Activated CD4-positive, alpha-beta memory T cell treated with anti-CD3 and anti-CD28 coated beads for 36 hours (primary cell): ENCODE measurements around the gene OR1F1. TPM values are rescaled to one million over a fixed set of nuclear protein-coding genes. Genes with fewer than 3 reads are reported as not detected.

Experiments
- CTCF ChIA-PET: fragments of 350-600 bp; sonication (Branson Sonifier 250); formaldehyde crosslinking; loops from one replicate; lab custom pipeline; 2021; ENCODE audit warnings: antibody characterized with exemption, inconsistent platforms; lab: Charles Lee
- POLR2A ChIA-PET: fragments of 350-600 bp; sonication (Branson Sonifier 250); formaldehyde crosslinking; loops from one replicate; lab custom pipeline; 2021; ENCODE audit warnings: antibody characterized with exemption; lab: Charles Lee
- DNase-seq: peaks from one replicate; pipeline ENCODE4 v3.0.0-alpha.2; 2020
- H3K27ac Mint-ChIP-seq: one replicate; pipeline ENCODE4 v1.8.0; 2021; ENCODE audit warnings: mixed read lengths
- H3K27me3 Mint-ChIP-seq: one replicate; pipeline ENCODE4 v1.8.0; 2021; ENCODE audit warnings: mixed read lengths
- H3K36me3 Mint-ChIP-seq: one replicate; pipeline ENCODE4 v1.8.0; 2021; ENCODE audit warnings: mixed read lengths
- H3K4me1 Mint-ChIP-seq: one replicate; pipeline ENCODE4 v1.8.0; 2021; ENCODE audit warnings: low read depth, mixed read lengths
- H3K4me3 Mint-ChIP-seq: one replicate; pipeline ENCODE4 v1.8.0; 2021; ENCODE audit warnings: mild to moderate bottlenecking, mixed read lengths
- H3K9me3 Mint-ChIP-seq: one replicate; pipeline ENCODE4 v1.8.0; 2021; ENCODE audit warnings: mixed read lengths
- intact Hi-C: fragments of 100-400 bp; cut with micrococcal nuclease; formaldehyde crosslinking; loops from one replicate; pipeline ENCODE4 v1.15.1; 2023
- total RNA-seq, 2 experiments: library from RNA; stranded (reverse); gene quantifications; one replicate each; pipeline ENCODE4 v1.2.3, GENCODE V29; 2021

Gene OR1F1
- total RNA-seq, 2 experiments from 2014 or later = not detected

GRCh38 chr16:3207086-3207953, 19.3 kb downstream of the OR1F1 start:
- ChIA-PET CTCF (no interaction called here), POLR2A (interaction anchor here (0.6 kb wide), 1 partner anchor 164 kb away, joined by 5 read pairs; no protein-coding TSS in a partner anchor)
- no peak for DNase-seq
- H3K4me1 Mint-ChIP-seq = peaks cover 9% of the 10 kb centered on the region
- no peak overlapping the region for H3K27ac Mint-ChIP-seq
- no peak overlapping the region for H3K4me3 Mint-ChIP-seq
- intact Hi-C loops = no loop called here
- peaks cover 2% of the 10 kb centered on the region for H3K27me3 Mint-ChIP-seq
- H3K9me3 Mint-ChIP-seq = peaks cover 16% of the 10 kb centered on the region
- peaks cover 12% of the 10 kb centered on the region for H3K36me3 Mint-ChIP-seq

DNA sequence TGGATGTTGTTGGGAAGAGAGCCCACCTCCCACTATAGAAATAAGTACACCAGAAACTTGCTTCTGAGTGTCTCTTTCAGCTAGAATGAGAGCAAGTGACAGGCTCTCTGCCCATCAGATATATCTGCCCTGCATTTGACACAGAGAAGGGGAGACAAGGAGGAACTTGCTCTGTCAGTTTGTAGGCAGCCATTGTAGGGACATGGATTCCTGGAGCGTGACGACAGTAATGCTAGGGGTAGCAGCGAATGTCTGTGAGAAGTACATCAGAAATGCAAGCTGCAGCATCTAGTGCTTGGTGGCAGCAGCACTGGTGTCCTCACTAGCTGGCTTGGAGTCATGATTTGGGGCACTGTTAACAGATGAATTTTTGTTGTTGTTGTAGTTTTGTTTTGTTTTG, 24.0 kb downstream of the OR1F1 start:
- H3K27ac Mint-ChIP-seq = no peak overlapping the region
- H3K4me1 Mint-ChIP-seq = peaks cover 41% of the 10 kb centered on the region
- peaks cover 15% of the 10 kb centered on the region for H3K36me3 Mint-ChIP-seq
- no peaks in the 10 kb centered on the region for H3K27me3 Mint-ChIP-seq
- CTCF ChIA-PET = no interaction called here
- H3K4me3 Mint-ChIP-seq = no peak overlapping the region
- POLR2A ChIA-PET = no interaction called here
- intact Hi-C loops = no loop called here
- DNase-seq = no peak
- peaks cover 12% of the 10 kb centered on the region for H3K9me3 Mint-ChIP-seq

DNA sequence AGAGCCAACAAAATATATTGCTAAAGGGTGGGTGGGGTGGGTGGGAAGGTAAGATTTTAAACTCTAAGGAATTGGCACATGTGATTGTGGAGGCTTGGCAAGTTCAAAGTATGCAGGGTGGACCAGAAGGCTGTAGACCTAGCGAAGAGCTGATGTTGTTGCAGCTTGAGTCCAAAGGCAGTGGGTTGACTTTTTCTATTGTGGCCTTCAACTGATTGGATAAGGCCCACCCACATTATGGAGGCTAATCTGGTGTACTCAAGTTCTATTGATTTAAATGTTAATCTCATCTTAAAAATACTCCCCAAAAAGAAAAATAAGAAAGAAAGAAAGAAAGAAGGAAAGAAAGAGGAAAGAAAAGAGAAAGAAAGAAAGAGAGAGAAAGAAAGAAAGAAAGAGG, 24.6 kb downstream of the OR1F1 start:
- H3K27me3 Mint-ChIP-seq = no peaks in the 10 kb centered on the region
- H3K4me3 Mint-ChIP-seq = no peak overlapping the region
- POLR2A ChIA-PET = no interaction called here
- peaks cover 14% of the 10 kb centered on the region for H3K36me3 Mint-ChIP-seq
- peak overlapping the region; percentile 39 for H3K27ac Mint-ChIP-seq
- H3K9me3 Mint-ChIP-seq = peaks cover 10% of the 10 kb centered on the region
- peaks cover 39% of the 10 kb centered on the region for H3K4me1 Mint-ChIP-seq
- intact Hi-C loops = no loop called here
- CTCF ChIA-PET = no interaction called here
- no peak for DNase-seq

GRCh38 chr16:3214904-3215600, 27.0 kb downstream of the OR1F1 start:
- CTCF ChIA-PET = no interaction called here
- intact Hi-C loops = loop anchor here (1.0 to 5.0 kb wide), 5 partner anchors 24 to 242 kb away; no protein-coding TSS in a partner anchor
- no peaks in the 10 kb centered on the region for H3K27me3 Mint-ChIP-seq
- peak overlapping the region; percentile 99 for H3K27ac Mint-ChIP-seq
- peak; percentile 69 for DNase-seq
- H3K4me1 Mint-ChIP-seq = peaks cover 44% of the 10 kb centered on the region
- peaks cover 23% of the 10 kb centered on the region for H3K9me3 Mint-ChIP-seq
- H3K36me3 Mint-ChIP-seq = peaks cover 18% of the 10 kb centered on the region
- H3K4me3 Mint-ChIP-seq = peak overlapping the region; percentile 56
- POLR2A ChIA-PET = interaction anchor here (0.9 to 2.4 kb wide), 3 partner anchors 20 to 68 kb away, joined by 3 to 13 read pairs (median 8); partner anchors contain the start of genes ZNF200 and ZNF263

- Mint-ChIP-seq H3K27me3 (no peaks in the 10 kb centered on the region), H3K36me3 (peaks cover 18% of the 10 kb centered on the region), H3K4me3 (peak overlapping the region; percentile 56), H3K27ac (peak overlapping the region; percentile 99), H3K4me1 (peaks cover 41% of the 10 kb centered on the region), H3K9me3 (peaks cover 24% of the 10 kb centered on the region)
- DNase-seq = peak; percentile 60
- intact Hi-C loops = loop anchor here (1.0 to 5.0 kb wide), 6 partner anchors 20 to 242 kb away; partner anchors contain the start of gene ZNF200
- CTCF ChIA-PET = interaction anchor here (1.2 kb wide), 1 partner anchor 27 kb away, joined by 3 read pairs; no protein-coding TSS in a partner anchor
- POLR2A ChIA-PET = interaction anchor here (0.9 to 2.4 kb wide), 3 partner anchors 19 to 68 kb away, joined by 3 to 13 read pairs (median 8); partner anchors contain the start of genes ZNF200 and ZNF263
Measured at GRCh38 chr16:3215601-3216262, 27.7 kb downstream of the OR1F1 start.

- Mint-ChIP-seq H3K4me3 (peak overlapping the region; percentile 56), H3K27ac (peak overlapping the region; percentile 99), H3K36me3 (peaks cover 22% of the 10 kb centered on the region), H3K27me3 (no peaks in the 10 kb centered on the region), H3K9me3 (peaks cover 29% of the 10 kb centered on the region), H3K4me1 (peaks cover 41% of the 10 kb centered on the region)
- CTCF ChIA-PET = interaction anchor here (1.2 kb wide), 1 partner anchor 27 kb away, joined by 3 read pairs; no protein-coding TSS in a partner anchor
- POLR2A ChIA-PET = interaction anchor here (0.9 to 2.4 kb wide), 3 partner anchors 18 to 67 kb away, joined by 3 to 13 read pairs (median 8); partner anchors contain the start of genes ZNF200 and ZNF263
- DNase-seq = no peak
- intact Hi-C loops = loop anchor here (1.0 to 5.0 kb wide), 2 partner anchors 19 to 34 kb away; partner anchors contain the start of gene ZNF200
Measured at GRCh38 chr16:3216263-3216640, 28.2 kb downstream of the OR1F1 start.

DNA sequence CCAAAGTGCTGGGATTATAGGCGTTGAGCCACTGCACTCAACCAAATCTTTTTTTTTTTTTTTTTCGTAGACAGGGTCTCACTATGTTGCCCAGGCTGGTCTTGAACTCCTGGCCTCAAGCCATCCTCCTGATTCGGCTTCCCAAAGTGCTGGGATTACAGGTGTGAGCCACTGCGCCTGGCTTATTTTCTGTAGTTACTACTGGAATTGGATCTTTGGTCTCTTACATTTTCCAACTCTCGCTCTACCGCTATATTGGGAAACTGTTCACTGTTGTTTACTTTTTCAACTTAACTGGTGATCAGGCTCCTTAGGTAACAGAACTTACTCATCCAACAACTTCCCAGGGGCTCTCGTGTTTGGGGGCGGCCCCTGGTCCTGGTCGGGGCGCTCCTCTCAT, 32.8 kb downstream of the OR1F1 start:
- H3K36me3 Mint-ChIP-seq = peaks cover 62% of the 10 kb centered on the region
- peaks cover 65% of the 10 kb centered on the region for H3K9me3 Mint-ChIP-seq
- no peak overlapping the region for H3K27ac Mint-ChIP-seq
- intact Hi-C loops = no loop called here
- no peak overlapping the region for H3K4me3 Mint-ChIP-seq
- no peak for DNase-seq
- peaks cover 17% of the 10 kb centered on the region for H3K4me1 Mint-ChIP-seq
- ChIA-PET CTCF (no interaction called here), POLR2A (no interaction called here)
- H3K27me3 Mint-ChIP-seq = no peaks in the 10 kb centered on the region

GRCh38 chr16:3223913-3224515, 36.0 kb downstream of the OR1F1 start:
- intact Hi-C loops = no loop called here
- ChIA-PET POLR2A (no interaction called here), CTCF (no interaction called here)
- H3K4me1 Mint-ChIP-seq = no peaks in the 10 kb centered on the region
- peaks cover 74% of the 10 kb centered on the region for H3K36me3 Mint-ChIP-seq
- no peak overlapping the region for H3K4me3 Mint-ChIP-seq
- H3K9me3 Mint-ChIP-seq = peaks cover 75% of the 10 kb centered on the region
- no peaks in the 10 kb centered on the region for H3K27me3 Mint-ChIP-seq
- no peak overlapping the region for H3K27ac Mint-ChIP-seq
- DNase-seq = no peak

DNA sequence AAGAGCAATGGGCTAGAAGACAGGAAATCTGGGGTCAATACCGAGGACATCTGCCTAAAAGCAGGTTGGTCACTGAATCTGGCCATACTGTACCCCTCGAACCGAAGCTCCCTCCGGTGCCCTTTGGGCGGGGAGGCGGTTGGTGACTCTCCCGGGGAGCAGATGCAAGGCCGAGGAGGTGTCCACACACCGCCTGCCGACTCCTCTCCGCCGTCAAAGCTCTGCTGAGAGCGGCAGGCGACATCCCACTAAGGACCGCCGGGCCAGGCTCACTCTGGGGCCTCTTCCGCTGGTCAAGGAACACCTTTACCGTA, 46.5 kb downstream of the OR1F1 start:
- POLR2A ChIA-PET = interaction anchor here (1.0 to 2.1 kb wide), 5 partner anchors 17 to 166 kb away, joined by 3 to 13 read pairs (median 4); partner anchors contain the start of genes ZNF174 and ZSCAN32
- intact Hi-C loops = no loop called here
- no peaks in the 10 kb centered on the region for H3K27me3 Mint-ChIP-seq
- no peak for DNase-seq
- H3K9me3 Mint-ChIP-seq = peaks cover 22% of the 10 kb centered on the region
- peaks cover 46% of the 10 kb centered on the region for H3K36me3 Mint-ChIP-seq
- peak overlapping the region; percentile 83 for H3K4me3 Mint-ChIP-seq
- peaks cover 30% of the 10 kb centered on the region for H3K4me1 Mint-ChIP-seq
- CTCF ChIA-PET = interaction anchor here (1.0 to 2.8 kb wide), 3 partner anchors 9 to 67 kb away, joined by 3 to 11 read pairs (median 5); no protein-coding TSS in a partner anchor
- H3K27ac Mint-ChIP-seq = peak overlapping the region; percentile 92

DNA sequence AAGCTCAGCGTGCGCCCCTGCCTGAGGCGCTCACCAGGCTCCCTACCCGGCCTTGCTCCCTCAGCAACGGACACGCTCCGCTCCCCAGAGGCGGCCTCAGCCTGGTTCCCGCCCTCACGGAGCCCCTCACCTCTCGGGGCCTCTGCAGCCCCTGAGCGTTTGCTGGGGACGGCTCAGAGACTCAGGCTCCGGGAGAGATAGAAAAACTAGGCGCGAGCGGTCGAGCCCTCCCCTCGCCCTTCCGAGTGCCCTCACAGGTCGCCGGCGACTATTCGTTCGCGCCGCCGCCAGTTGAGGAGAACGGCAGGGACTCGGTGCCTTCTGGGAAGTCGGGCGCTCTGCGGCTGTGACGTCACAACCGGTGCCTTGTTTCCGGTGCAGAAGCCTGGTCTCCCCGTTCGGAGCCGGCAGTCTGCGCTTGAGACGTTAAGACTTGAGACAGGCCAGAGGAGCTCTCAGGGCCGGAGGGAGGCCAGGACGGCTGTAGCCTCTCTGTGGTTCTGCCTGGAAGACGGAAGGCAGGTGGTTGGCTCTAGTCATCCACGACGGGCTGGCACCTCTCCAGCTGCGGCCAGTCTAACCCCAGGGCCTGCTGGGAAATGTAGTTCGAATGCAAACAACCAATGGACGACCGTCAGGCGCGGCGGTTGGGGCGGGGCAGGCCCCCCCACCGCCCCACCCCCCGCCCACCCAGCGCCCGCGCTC, 47.0 kb downstream of the OR1F1 start, which contains the start of gene ZNF200:
TSS of gene ZNF200 (minus strand) at position 302 of the 705 bp plus-strand sequence. CDS start 1,403 bp downstream, outside the sequence.
- Mint-ChIP-seq H3K27me3 (no peaks in the 10 kb centered on the region), H3K9me3 (peaks cover 20% of the 10 kb centered on the region), H3K27ac (peak within 1 kb of the TSS; percentile 92), H3K36me3 (peaks cover 42% of the 10 kb centered on the region), H3K4me1 (peaks cover 30% of the 10 kb centered on the region), H3K4me3 (peak within 1 kb of the TSS; percentile 83)
- ChIA-PET POLR2A (interaction anchor here (0.8 to 2.1 kb wide), 6 partner anchors 16 to 224 kb away, joined by 3 to 13 read pairs (median 4); partner anchors contain the start of genes ZNF174 and ZSCAN32), CTCF (interaction anchor here (0.7 to 2.8 kb wide), 5 partner anchors 10 to 105 kb away, joined by 3 to 11 read pairs (median 4); no protein-coding TSS in a partner anchor)
- peak; percentile 97 for DNase-seq
- intact Hi-C loops = loop anchor here (1.0 kb wide), 5 partner anchors 19 to 130 kb away; partner anchors contain the start of gene ZNF263
